Measurements from ENCODE around the gene LPP. TPM values are rescaled to one million over a fixed set of nuclear protein-coding genes. Genes with fewer than 3 reads are reported as not detected.

Gene LPP
- total and polyA plus RNA-seq, 9 of the 15 experiments (the other 6 are each of a cell fraction or from before 2014, with no cell fraction given): 0.07 to 0.18 TPM; not detected in 7

DNA sequence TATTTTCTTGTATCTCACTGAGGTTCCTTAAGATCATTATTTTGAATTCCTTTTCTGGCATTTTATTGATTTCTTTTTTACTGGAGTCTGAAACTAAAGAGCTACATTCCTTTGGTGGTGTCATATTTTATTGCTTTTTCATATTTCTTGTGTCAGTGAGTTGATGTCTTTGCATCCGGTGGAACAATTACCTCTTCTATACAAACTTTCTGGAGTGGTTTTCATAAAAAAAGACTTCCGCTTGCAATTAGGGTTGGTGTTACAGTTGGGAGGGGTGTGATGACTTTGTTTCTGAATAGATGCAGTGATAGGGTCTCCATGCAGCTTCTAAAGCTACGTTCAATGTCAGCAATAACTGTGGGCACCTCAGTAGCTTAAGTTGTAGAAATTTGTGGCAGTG, 181.7 kb downstream of the LPP start:
- TF ChIP-seq ZNF639 (CRISPR knock-in tag; conservative IDR thresholded peaks at IDR 0.05 in 1 of 2, IDR thresholded peaks at IDR 0.05 in 1 of 2) (no peak), CTCFL (IDR thresholded peaks at IDR 0.05; ENCODE audit: borderline replicate concordance, insufficient read depth, low read depth, low read length, poor library complexity, severe bottlenecking) (no peak), ZSCAN29 (IDR thresholded peaks at IDR 0.05) (no peak)
- TF ChIP-seq, protein P1, sequence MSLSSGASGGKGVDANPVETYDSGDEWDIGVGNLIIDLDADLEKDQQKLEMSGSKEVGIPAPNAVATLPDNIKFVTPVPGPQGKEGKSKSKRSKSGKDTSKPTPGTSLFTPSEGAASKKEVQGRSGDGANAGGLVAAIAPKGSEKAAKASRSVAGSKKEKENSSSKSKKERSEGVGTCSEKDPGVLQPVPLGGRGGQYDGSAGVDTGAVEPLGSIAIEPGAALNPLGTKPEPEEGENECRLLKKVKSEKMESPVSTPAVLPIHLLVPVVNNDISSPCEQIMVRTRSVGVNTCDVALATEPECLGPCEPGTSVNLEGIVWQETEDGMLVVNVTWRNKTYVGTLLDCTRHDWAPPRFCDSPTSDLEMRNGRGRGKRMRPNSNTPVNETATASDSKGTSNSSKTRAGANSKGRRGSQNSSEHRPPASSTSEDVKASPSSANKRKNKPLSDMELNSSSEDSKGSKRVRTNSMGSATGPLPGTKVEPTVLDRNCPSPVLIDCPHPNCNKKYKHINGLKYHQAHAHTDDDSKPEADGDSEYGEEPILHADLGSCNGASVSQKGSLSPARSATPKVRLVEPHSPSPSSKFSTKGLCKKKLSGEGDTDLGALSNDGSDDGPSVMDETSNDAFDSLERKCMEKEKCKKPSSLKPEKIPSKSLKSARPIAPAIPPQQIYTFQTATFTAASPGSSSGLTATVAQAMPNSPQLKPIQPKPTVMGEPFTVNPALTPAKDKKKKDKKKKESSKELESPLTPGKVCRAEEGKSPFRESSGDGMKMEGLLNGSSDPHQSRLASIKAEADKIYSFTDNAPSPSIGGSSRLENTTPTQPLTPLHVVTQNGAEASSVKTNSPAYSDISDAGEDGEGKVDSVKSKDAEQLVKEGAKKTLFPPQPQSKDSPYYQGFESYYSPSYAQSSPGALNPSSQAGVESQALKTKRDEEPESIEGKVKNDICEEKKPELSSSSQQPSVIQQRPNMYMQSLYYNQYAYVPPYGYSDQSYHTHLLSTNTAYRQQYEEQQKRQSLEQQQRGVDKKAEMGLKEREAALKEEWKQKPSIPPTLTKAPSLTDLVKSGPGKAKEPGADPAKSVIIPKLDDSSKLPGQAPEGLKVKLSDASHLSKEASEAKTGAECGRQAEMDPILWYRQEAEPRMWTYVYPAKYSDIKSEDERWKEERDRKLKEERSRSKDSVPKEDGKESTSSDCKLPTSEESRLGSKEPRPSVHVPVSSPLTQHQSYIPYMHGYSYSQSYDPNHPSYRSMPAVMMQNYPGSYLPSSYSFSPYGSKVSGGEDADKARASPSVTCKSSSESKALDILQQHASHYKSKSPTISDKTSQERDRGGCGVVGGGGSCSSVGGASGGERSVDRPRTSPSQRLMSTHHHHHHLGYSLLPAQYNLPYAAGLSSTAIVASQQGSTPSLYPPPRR (CRISPR knock-in tag; IDR thresholded peaks at IDR 0.05; ENCODE audit: borderline replicate concordance): no peak
- no peaks in the 10 kb centered on the region for H3K79me2 ChIP-seq (ENCODE audit: control insufficient read depth, insufficient read depth, low read length)
- no peaks in the 10 kb centered on the region for H3K9me3 ChIP-seq (replicated peaks; ENCODE audit: control insufficient read depth, insufficient read depth, low read depth, low read length)
- no peaks in the 10 kb centered on the region for H3K27me3 ChIP-seq (ENCODE audit: control insufficient read depth in 2 of 2, insufficient read depth in 2 of 2, low read length in 2 of 2)
- H3K9ac ChIP-seq (ENCODE audit: insufficient read depth in 1 of 2, low read depth in 2 of 2, low read length in 2 of 2): no peak overlapping the region
- H3K27ac ChIP-seq (ENCODE audit: extremely low read depth, low read depth, low read length): no peak overlapping the region
- no peak overlapping the region for H2AFZ ChIP-seq (ENCODE audit: low read depth, low read length)
- in situ Hi-C loops (cut with MboI): no loop called here
- H3K9me1 ChIP-seq (ENCODE audit: control insufficient read depth, insufficient read depth, low read length): no peaks in the 10 kb centered on the region
- ATAC-seq: no peak
- ChIA-PET CTCF (ENCODE audit: low intra/inter-chr PET ratio) (no interaction called here), POLR2A (no interaction called here)
- no peak for FAIRE-seq
- H4K20me1 ChIP-seq (replicated peaks; ENCODE audit: control insufficient read depth, insufficient read depth, low read length): no peaks in the 10 kb centered on the region
- H3K4me3 ChIP-seq: no peak overlapping the region
- 0% methylated on average over 3 of the region's 3 CpGs for WGBS (ENCODE audit: insufficient coverage, low coverage, missing lambda C conversion rate)
- no peaks in the 10 kb centered on the region for H3K4me1 ChIP-seq (replicated peaks in 1 of 2; ENCODE audit: control insufficient read depth in 2 of 2, insufficient read depth in 2 of 2, low read length in 2 of 2)
- intact Hi-C loops (cut with micrococcal nuclease): no loop called here
- no TSS peak for BruUV-seq (replicated peaks)
- no peak overlapping the region for H3K4me2 ChIP-seq (ENCODE audit: insufficient read depth, low read length)
- DNase-seq (ENCODE audit: extremely low read depth in 1 of 4, low spot score in 3 of 4): no peak
- H3K36me3 ChIP-seq (ENCODE audit: control insufficient read depth, insufficient read depth, low read length): no peaks in the 10 kb centered on the region

Measured in K562 (cell line).